T-cell (primary cell): Measurements from ENCODE around the gene AIP. TPM values are rescaled to one million over a fixed set of nuclear protein-coding genes. Genes with fewer than 3 reads are reported as not detected.
A peak's percentile ranks its signal among the peaks of the same experiment; 100 is the strongest.

Experiments
- ATAC-seq, 4 experiments: fragments of 200-7000 bp in 3 of 4; fragments of 150-1000 bp in 1 of 4; cut with Tn5 transposase; replicated peaks in 1 of 4; 1 replicate in 3 of 4; 2 replicates in 1 of 4; pipeline ENCODE4 v1.10.0; 2021; ENCODE audit warnings: moderate library complexity in 3 of 4, mild to moderate bottlenecking in 2 of 4, moderate number of reproducible peaks in 1 of 4
- CTCF ChIA-PET, 2 donors: fragments of 300-600 bp; sonication (Branson Sonifier 250); formaldehyde crosslinking; loops; one replicate each; lab custom pipeline; 2022; ENCODE audit warnings: antibody characterized with exemption in 2 of 2; lab: Charles Lee
- POLR2A ChIA-PET, 2 donors: fragments of 300-600 bp; sonication (Branson Sonifier 250); formaldehyde crosslinking; loops; one replicate each; lab custom pipeline; 2022; ENCODE audit warnings: antibody characterized with exemption in 2 of 2; lab: Charles Lee
- DNase-seq, 35 experiments: peaks; one replicate each; pipeline versions ENCODE4 v3.0.0 to v3.0.0-alpha.2; 2013 to 2023
- H3K27ac ChIP-seq: one replicate; pipeline ENCODE4 v1.5.1; 2013; ENCODE audit warnings: low read length
- H3K27me3 ChIP-seq, 2 experiments: replicated peaks in 1 of 2; 1 replicate in 1 of 2; 2 replicates in 1 of 2; pipeline versions ENCODE4 v1.6.1 to v1.7.0; 2013; ENCODE audit warnings: low read length in 1 of 2, mixed read lengths in 1 of 2; ENCODE audit not compliant: control insufficient read depth in 2 of 2, insufficient read depth in 2 of 2; ENCODE audit errors: extremely low read depth in 1 of 2
- H3K36me3 ChIP-seq, 2 donors: 1 replicate in 1 of 2; 2 replicates in 1 of 2; pipeline versions ENCODE4 v1.6.1 to v1.7.0; 2013; ENCODE audit warnings: low read length in 1 of 2; ENCODE audit not compliant: control insufficient read depth in 2 of 2, insufficient read depth in 1 of 2; ENCODE audit errors: extremely low read depth in 1 of 2
- H3K4me1 ChIP-seq, 2 experiments: 1 replicate in 1 of 2; 2 replicates in 1 of 2; pipeline versions ENCODE4 v1.6.1 to v1.7.0; 2013; ENCODE audit warnings: low read length in 2 of 2, mixed read lengths in 1 of 2; ENCODE audit not compliant: insufficient read depth in 2 of 2, control insufficient read depth in 1 of 2; ENCODE audit errors: extremely low read depth in 1 of 2
- H3K4me3 ChIP-seq, 2 donors: 1 replicate in 1 of 2; 2 replicates in 1 of 2; pipeline versions ENCODE4 v1.5.1 to v1.7.0; 2013; ENCODE audit warnings: mild to moderate bottlenecking in 2 of 2, low read length in 1 of 2, moderate library complexity in 1 of 2; ENCODE audit not compliant: control insufficient read depth in 1 of 2; ENCODE audit errors: extremely low read depth in 1 of 2
- H3K9me3 ChIP-seq: 2 replicates; pipeline ENCODE4 v1.7.0; 2013
- H3K27ac Mint-ChIP-seq, 2 donors: one replicate each; pipeline ENCODE4 v1.8.0; 2020 to 2021; ENCODE audit warnings: mild to moderate bottlenecking in 2 of 2, mixed read lengths in 2 of 2
- H3K27me3 Mint-ChIP-seq, 2 donors: one replicate each; pipeline ENCODE4 v1.8.0; 2021 to 2022; ENCODE audit warnings: mixed read lengths in 2 of 2
- H3K36me3 Mint-ChIP-seq: one replicate; pipeline ENCODE4 v1.8.0; 2021; ENCODE audit warnings: mixed read lengths
- H3K4me1 Mint-ChIP-seq, 3 donors: one replicate each; pipeline ENCODE4 v1.8.0; 2020 to 2022; ENCODE audit warnings: mixed read lengths in 3 of 3, mild to moderate bottlenecking in 1 of 3
- H3K4me3 Mint-ChIP-seq, 3 donors: one replicate each; pipeline ENCODE4 v1.8.0; 2020 to 2022; ENCODE audit warnings: mild to moderate bottlenecking in 3 of 3, mixed read lengths in 3 of 3, moderate library complexity in 3 of 3
- H3K9me3 Mint-ChIP-seq, 3 donors: one replicate each; pipeline ENCODE4 v1.8.0; 2020 to 2022; ENCODE audit warnings: mixed read lengths in 3 of 3
- WGBS: methylation state at CpG from one replicate; pipeline ENCODE4 v1.1.5; 2013; ENCODE audit warnings: missing lambda C conversion rate; ENCODE audit not compliant: insufficient coverage; 5-methylcytosine and 5-hydroxymethylcytosine counted together
- total RNA-seq, 35 experiments: library from RNA in 6 of 35; stranded (reverse) in 6 of 35; fragments of 120-200 nt in 1 of 35; gene quantifications; one replicate each; pipeline versions ENCODE4 v1.2.1 to v1.2.4 and lab custom pipeline; 2013 to 2026

Gene AIP
- total RNA-seq, 5 donors from 2014 or later (not counting 1 experiment from before 2014, with no cell fraction given) = 114 to 168 (median 154) TPM

- Histone ChIP-seq H3K4me3 (peak overlapping the region; percentile 7 to 15), H3K4me1 (peaks cover 12 to 58% of the 10 kb centered on the region in 2 experiments), H3K9me3 (no peaks in the 10 kb centered on the region), H3K27me3 (no peaks in the 10 kb centered on the region), H3K27ac (no peak overlapping the region), H3K36me3 (peaks cover 10 to 53% of the 10 kb centered on the region in 2 donors)
- peaks cover 41 to 48% (median 42%) of the 10 kb centered on the region in 3 donors for H3K4me1 Mint-ChIP-seq
- no peaks in the 10 kb centered on the region for H3K27me3 Mint-ChIP-seq
- peaks cover 20% of the 10 kb centered on the region for H3K36me3 Mint-ChIP-seq
- peak overlapping the region; percentile 73 to 74 (median 73) for H3K4me3 Mint-ChIP-seq
- H3K27ac Mint-ChIP-seq = peak overlapping the region; percentile 70 to 77
- ChIA-PET POLR2A (no interaction called here), CTCF (no interaction called here)
- DNase-seq = no peak
- ATAC-seq = no peak
- WGBS = 77% methylated on average over 7 of the region's 19 CpGs
- H3K9me3 Mint-ChIP-seq = no peaks in the 10 kb centered on the region
Measured at GRCh38 chr11:67503119-67504004, 20.5 kb downstream of the AIP start.

- peaks cover 20% of the 10 kb centered on the region for H3K36me3 Mint-ChIP-seq
- ATAC-seq = no peak
- DNase-seq = peak in 15 of 35 experiments; percentile 11 to 55 (median 20)
- Histone ChIP-seq H3K9me3 (no peaks in the 10 kb centered on the region), H3K4me3 (peak overlapping the region; percentile 92 to 97), H3K27me3 (no peaks in the 10 kb centered on the region), H3K36me3 (peaks cover 4 to 46% of the 10 kb centered on the region in 2 donors), H3K27ac (peak overlapping the region; percentile 68), H3K4me1 (peaks cover 12 to 66% of the 10 kb centered on the region in 2 experiments)
- POLR2A ChIA-PET = interaction anchor here in 1 of 2 donors (0.5 kb wide), 1 partner anchor 10 kb away, joined by 3 read pairs; no protein-coding TSS in a partner anchor
- WGBS = 2% methylated on average over 100 of the region's 101 CpGs
- no peaks in the 10 kb centered on the region for H3K27me3 Mint-ChIP-seq
- H3K9me3 Mint-ChIP-seq = no peaks in the 10 kb centered on the region
- CTCF ChIA-PET = interaction anchor here in 1 of 2 donors (0.5 kb wide), 1 partner anchor 845 kb away, joined by 3 read pairs; no protein-coding TSS in a partner anchor
- peaks cover 48 to 56% (median 50%) of the 10 kb centered on the region in 3 donors for H3K4me1 Mint-ChIP-seq
- peak overlapping the region; percentile 73 to 80 for H3K27ac Mint-ChIP-seq
- H3K4me3 Mint-ChIP-seq = peak overlapping the region; percentile 89 to 94 (median 89)
Measured at GRCh38 chr11:67504005-67504949, 21.5 kb downstream of the AIP start.

DNA sequence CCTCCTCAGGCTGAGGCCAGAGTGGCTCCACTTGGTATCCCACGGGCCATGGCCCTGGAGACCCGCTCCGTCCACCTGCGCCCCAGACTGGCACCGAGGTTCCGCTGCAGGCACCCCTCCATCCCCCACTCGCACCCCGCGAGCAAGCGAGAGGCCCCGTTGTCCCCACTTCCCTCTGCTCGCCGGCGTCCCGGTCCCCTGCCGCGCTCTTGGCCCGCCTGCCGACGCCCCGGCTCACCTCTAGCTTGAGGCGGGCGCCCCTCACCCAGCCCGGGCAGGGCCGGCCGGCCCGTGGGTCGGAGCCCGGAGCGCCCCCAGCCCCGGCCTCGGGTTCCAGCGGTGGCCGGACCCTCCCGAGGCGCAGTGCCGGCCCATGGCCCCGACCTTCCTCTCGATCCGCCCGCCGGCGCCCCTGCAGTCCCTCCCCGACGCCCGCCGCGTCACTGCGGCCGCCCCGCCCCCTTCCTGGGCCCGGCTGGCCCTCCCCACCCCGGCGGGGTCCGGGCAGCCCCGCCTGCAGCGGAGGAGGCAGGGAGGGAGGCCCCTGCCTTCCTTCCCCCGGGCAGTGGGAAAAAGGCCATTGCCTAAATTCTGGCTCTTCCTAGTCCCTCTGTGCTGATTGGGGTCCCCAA, 22.2 kb downstream of the AIP start, which contains the start of gene PITPNM1:
Gene PITPNM1 (minus strand): TSS at position 414 of the 632 bp plus-strand sequence. CDS start 1,183 bp downstream, outside the sequence.
- Mint-ChIP-seq H3K27ac (peak within 1 kb of the TSS; percentile 94 to 95), H3K9me3 (no peaks in the 10 kb centered on the region), H3K27me3 (no peaks in the 10 kb centered on the region), H3K4me1 (peaks cover 48 to 58% (median 52%) of the 10 kb centered on the region in 3 donors), H3K36me3 (peaks cover 17% of the 10 kb centered on the region), H3K4me3 (peak within 1 kb of the TSS; percentile 89 to 94 (median 89))
- Histone ChIP-seq H3K36me3 (peaks cover 4 to 40% of the 10 kb centered on the region in 2 donors), H3K27me3 (no peaks in the 10 kb centered on the region), H3K4me1 (peaks cover 12 to 67% of the 10 kb centered on the region in 2 experiments), H3K4me3 (peak within 1 kb of the TSS; percentile 92 to 97), H3K9me3 (no peaks in the 10 kb centered on the region), H3K27ac (peak within 1 kb of the TSS; percentile 92)
- peak in 3 of 4 experiments; percentile 15 to 28 (median 21) for ATAC-seq
- CTCF ChIA-PET = interaction anchor here in 1 of 2 donors (0.6 to 0.7 kb wide), 3 partner anchors 22 to 672 kb away, joined by 3 to 4 read pairs (median 3); partner anchors contain the start of genes AIP and PTPRCAP
- 0% methylated on average over 39 of the region's 58 CpGs for WGBS
- DNase-seq = peak in 31 of 35 experiments; percentile 32 to 81 (median 55)
- POLR2A ChIA-PET = no interaction called here

GRCh38 chr11:67505605-67506396, 23.0 kb downstream of the AIP start:
- Mint-ChIP-seq H3K36me3 (peaks cover 12% of the 10 kb centered on the region), H3K4me1 (peaks cover 44 to 54% (median 49%) of the 10 kb centered on the region in 3 donors), H3K27me3 (peaks cover 0 to under 1% of the 10 kb centered on the region in 2 donors), H3K4me3 (peak overlapping the region; percentile 84 to 94 (median 87)), H3K27ac (peak overlapping the region; percentile 94 to 95), H3K9me3 (no peaks in the 10 kb centered on the region)
- peak overlapping the region; percentile 92 for H3K27ac ChIP-seq
- ATAC-seq (peak; percentile 36 to 52 (median 40)), DNase-seq (peak; percentile 71 to 95 (median 85))
- peaks cover 4 to 33% of the 10 kb centered on the region in 2 donors for H3K36me3 ChIP-seq
- peak overlapping the region; percentile 56 to 92 for H3K4me3 ChIP-seq
- 4% methylated on average over 14 of the region's 17 CpGs for WGBS
- ChIA-PET CTCF (interaction anchor here in 1 of 2 donors (0.6 to 0.7 kb wide), 3 partner anchors 23 to 673 kb away, joined by 3 to 4 read pairs (median 3); partner anchors contain the start of genes AIP and PTPRCAP), POLR2A (interaction anchor here in 1 of 2 donors (0.9 kb wide), 1 partner anchor 114 kb away, joined by 3 read pairs; the partner anchor contains the start of gene RAD9A)
- H3K4me1 ChIP-seq = peaks cover 10 to 62% of the 10 kb centered on the region in 2 experiments
- no peaks in the 10 kb centered on the region for H3K9me3 ChIP-seq
- H3K27me3 ChIP-seq = no peaks in the 10 kb centered on the region
